Spleen (tissue), 7 donors: ENCODE measurements around the gene LSM2.

Experiments used
- POLR2A ChIP-seq, 3 donors: fragments of 450-650 bp; IDR thresholded peaks; one replicate each; pipeline ENCODE4 v1.5.1; 2017; ENCODE audit warnings: antibody characterized with exemption in 3 of 3, mild to moderate bottlenecking in 1 of 3
- TF ChIP-seq, protein P1 (sequence below), 11 experiments: fragments of 200-600 bp in 7 of 11; fragments of 450-650 bp in 4 of 11; sonication (generic) in 4 of 11; IDR thresholded peaks in 8 of 11; conservative IDR thresholded peaks in 3 of 11; 1 replicate in 7 of 11; 2 replicates in 4 of 11; pipeline versions ENCODE4 v1.4.0 to v1.8.0; 2016 to 2021; ENCODE audit warnings: antibody characterized with exemption in 11 of 11, inconsistent platforms in 4 of 11, mild to moderate bottlenecking in 1 of 11
- donor health status: DM: no; HTN: no; CAD: no; lungs with moderate emphysema.
- donor health status: DM: no; HTN: no; CAD: no.
- donor health status: DM: no; HTN: no; CAD: no.

DNA sequence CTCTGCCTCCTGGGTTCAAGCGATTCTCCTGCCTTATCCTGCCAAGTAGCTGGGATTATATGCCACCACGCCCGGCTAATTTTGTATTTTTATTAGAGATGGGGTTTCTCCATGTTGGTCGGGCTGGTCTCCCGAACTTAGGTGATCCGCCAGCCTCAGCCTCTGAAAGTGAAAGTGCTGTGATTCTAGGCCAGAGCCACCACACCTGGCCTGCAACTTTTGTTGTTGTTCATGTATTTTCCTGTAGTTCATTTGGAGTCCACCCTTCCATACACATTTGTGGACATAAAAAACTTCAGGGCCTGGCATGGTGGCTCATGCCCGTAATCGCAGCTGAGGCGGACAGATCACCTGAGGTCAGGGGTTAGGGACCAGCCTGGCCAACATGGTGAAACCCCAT, 35.3 kb upstream of the LSM2 start:
- TF ChIP-seq, protein P1, sequence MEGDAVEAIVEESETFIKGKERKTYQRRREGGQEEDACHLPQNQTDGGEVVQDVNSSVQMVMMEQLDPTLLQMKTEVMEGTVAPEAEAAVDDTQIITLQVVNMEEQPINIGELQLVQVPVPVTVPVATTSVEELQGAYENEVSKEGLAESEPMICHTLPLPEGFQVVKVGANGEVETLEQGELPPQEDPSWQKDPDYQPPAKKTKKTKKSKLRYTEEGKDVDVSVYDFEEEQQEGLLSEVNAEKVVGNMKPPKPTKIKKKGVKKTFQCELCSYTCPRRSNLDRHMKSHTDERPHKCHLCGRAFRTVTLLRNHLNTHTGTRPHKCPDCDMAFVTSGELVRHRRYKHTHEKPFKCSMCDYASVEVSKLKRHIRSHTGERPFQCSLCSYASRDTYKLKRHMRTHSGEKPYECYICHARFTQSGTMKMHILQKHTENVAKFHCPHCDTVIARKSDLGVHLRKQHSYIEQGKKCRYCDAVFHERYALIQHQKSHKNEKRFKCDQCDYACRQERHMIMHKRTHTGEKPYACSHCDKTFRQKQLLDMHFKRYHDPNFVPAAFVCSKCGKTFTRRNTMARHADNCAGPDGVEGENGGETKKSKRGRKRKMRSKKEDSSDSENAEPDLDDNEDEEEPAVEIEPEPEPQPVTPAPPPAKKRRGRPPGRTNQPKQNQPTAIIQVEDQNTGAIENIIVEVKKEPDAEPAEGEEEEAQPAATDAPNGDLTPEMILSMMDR (IDR thresholded peaks at IDR 0.05 in 8 of 11, conservative IDR thresholded peaks at IDR 0.05 in 3 of 11): no peak
- no peak for TF ChIP-seq POLR2A (IDR thresholded peaks at IDR 0.05)
